Iris pigment epithelial cell (primary cell): ENCODE results near the gene ADGRL3.

Source experiments
- DNase-seq: peaks from one replicate; pipeline ENCODE4 v3.0.0-alpha.2; 2011; ENCODE audit warnings: low read depth

The ADGRL3 gene

GRCh38 chr4:62118558-62118957, 918.4 kb downstream of the ADGRL3 start:
- no peak for DNase-seq

DNA sequence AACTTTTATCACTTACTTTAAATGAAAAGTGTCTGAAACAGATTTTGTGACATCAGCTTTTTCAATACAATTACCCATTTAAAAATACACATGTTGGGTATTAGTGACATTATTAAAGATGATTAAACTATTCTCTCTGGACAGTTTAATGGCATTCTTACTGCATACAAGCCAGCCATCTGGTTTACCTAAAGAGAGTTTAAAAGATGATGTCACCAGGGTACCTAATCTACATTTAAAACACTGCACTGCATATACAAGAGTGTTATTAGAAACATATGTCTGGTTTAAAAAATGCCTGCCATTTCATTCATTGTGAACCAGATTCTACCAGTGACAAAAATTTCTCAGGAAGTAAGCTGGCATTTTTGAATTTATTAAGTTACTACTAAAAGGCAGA, 919.1 kb downstream of the ADGRL3 start:
- DNase-seq = no peak

DNA sequence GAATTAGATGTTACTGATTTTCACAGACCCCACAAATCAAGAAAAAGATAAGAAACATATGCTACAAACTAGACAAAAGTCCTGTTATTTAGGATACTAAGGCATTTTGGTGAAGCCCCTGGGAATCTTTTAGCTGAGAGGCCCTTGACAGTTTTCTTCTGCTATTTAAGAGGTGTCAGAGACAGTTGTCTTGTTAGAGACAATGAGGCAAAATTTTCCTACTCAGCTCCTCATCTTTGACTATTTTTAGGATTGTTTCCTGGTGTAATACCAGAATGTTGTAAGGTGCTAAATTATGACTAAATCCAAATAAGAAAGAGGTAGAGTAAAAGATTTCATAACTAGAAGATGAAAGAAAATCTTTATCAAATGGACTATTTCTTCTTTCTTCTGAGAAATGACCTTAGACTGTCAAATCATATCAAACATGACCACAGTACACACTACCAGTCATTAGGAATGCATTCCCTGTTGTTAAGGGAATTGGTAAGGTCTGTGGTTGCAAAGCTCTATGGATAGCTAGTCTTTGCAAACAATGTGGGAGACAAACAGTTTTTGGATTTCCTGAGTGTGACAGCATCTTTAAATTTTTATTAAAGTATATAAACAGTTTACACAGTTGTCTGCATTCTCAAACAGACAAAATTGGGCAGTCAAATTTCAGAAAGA, 926.1 kb downstream of the ADGRL3 start:
- DNase-seq = no peak
